22Rv1 (cell line): Measurements from ENCODE around the gene ATOH1.

Experiments
- ZFX ChIP-seq: fragments of 450-650 bp; IDR thresholded peaks from 2 replicates; pipeline ENCODE4 v1.6.1; 2017; ENCODE audit warnings: antibody characterized with exemption, borderline replicate concordance
- TF ChIP-seq, protein P1 (sequence below): fragments of 450-650 bp; IDR thresholded peaks from 2 replicates; pipeline ENCODE4 v1.5.1; 2017; ENCODE audit warnings: mild to moderate bottlenecking

DNA sequence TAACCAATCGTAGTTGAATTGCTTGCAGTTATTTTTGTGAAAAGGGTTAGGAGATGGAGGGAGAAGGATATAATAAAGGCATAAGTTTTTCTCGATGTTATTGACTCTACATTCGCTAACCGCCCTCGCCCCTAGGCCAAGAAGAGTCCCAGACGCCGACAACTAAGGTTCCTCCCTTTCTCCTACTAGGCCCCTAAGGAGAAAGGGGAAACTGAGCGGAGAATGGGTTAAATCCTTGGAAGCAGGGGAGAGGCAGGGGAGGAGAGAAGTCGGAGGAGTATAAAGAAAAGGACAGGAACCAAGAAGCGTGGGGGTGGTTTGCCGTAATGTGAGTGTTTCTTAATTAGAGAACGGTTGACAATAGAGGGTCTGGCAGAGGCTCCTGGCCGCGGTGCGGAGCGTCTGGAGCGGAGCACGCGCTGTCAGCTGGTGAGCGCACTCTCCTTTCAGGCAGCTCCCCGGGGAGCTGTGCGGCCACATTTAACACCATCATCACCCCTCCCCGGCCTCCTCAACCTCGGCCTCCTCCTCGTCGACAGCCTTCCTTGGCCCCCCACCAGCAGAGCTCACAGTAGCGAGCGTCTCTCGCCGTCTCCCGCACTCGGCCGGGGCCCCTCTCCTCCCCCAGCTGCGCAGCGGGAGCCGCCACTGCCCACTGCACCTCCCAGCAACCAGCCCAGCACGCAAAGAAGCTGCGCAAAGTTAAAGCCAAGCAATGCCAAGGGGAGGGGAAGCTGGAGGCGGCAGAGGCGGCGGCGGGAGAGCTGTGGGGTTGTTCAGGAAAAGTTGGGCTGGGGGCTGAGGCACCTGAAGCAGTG lies 5.9 kb downstream of the ATOH1 start:
- TF ChIP-seq, protein P1, sequence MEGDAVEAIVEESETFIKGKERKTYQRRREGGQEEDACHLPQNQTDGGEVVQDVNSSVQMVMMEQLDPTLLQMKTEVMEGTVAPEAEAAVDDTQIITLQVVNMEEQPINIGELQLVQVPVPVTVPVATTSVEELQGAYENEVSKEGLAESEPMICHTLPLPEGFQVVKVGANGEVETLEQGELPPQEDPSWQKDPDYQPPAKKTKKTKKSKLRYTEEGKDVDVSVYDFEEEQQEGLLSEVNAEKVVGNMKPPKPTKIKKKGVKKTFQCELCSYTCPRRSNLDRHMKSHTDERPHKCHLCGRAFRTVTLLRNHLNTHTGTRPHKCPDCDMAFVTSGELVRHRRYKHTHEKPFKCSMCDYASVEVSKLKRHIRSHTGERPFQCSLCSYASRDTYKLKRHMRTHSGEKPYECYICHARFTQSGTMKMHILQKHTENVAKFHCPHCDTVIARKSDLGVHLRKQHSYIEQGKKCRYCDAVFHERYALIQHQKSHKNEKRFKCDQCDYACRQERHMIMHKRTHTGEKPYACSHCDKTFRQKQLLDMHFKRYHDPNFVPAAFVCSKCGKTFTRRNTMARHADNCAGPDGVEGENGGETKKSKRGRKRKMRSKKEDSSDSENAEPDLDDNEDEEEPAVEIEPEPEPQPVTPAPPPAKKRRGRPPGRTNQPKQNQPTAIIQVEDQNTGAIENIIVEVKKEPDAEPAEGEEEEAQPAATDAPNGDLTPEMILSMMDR = no peak
- no peak for TF ChIP-seq ZFX
